Lower leg skin (tissue), 4 donors: Measurements from ENCODE around the gene PAPPA. TPM values are rescaled to one million over a fixed set of nuclear protein-coding genes. Genes with fewer than 3 reads are reported as not detected.

Experiments
- DNase-seq, 2 donors: peaks; one replicate each; pipeline ENCODE4 v3.0.0-alpha.2; 2019; ENCODE audit warnings: low spot score in 2 of 2
- H3K4me3 ChIP-seq: fragments of 200-600 bp; sonication (generic); 2 replicates; pipeline ENCODE4 v1.5.1; 2017; ENCODE audit warnings: mild to moderate bottlenecking, low read depth; ENCODE audit not compliant: poor library complexity, severe bottlenecking
- CTCF ChIP-seq, 3 donors: fragments of 450-650 bp; IDR thresholded peaks; one replicate each; pipeline ENCODE4 v1.5.1; 2016; ENCODE audit warnings: antibody characterized with exemption in 3 of 3, mild to moderate bottlenecking in 3 of 3, moderate library complexity in 2 of 3
- POLR2A ChIP-seq, 2 donors: fragments of 450-650 bp; IDR thresholded peaks; one replicate each; pipeline ENCODE4 v1.6.1; 2016 to 2017; ENCODE audit warnings: antibody characterized with exemption in 2 of 2, mild to moderate bottlenecking in 1 of 2, moderate library complexity in 1 of 2
- WGBS, 2 donors: methylation state at CpG; one replicate each; pipeline ENCODE4 v1.1.5; 2018; 5-methylcytosine and 5-hydroxymethylcytosine counted together
- intact Hi-C: fragments of 100-400 bp; cut with DNase I; formaldehyde crosslinking; loops from one replicate; pipeline ENCODE4 v1.15.0; 2023; ENCODE audit warnings: low total_unique reads
- total RNA-seq, 4 donors: library from RNA; depleted of rRNA; stranded (reverse); fragments of >200 nt; gene quantifications; one replicate each; pipeline ENCODE4 v1.1.0, GENCODE V29; 2016

PAPPA gene
- total RNA-seq, 4 donors from 2014 or later = 0.64 to 2.2 (median 1.9) TPM

DNA sequence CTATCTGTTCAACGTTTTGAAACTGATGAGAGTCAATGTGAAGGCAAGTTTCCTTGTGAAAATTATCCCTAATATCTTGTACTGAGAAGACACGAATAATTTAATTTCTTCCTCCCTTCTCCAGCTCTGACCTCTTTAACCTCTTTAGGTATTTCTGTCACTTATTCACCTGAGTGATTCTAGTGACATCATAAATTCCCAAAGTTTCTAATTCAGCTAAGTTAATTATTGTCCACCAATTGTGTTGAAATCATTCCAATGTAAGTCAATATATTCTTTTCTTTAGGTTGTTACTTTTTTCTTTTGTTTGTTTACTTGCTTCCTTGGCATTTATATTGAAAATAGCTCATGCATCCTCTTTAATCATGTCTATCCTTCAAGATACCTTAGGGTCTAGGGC, 143.8 kb downstream of the PAPPA start:
- intact Hi-C loops = no loop called here
- no peak for TF ChIP-seq CTCF (IDR thresholded peaks at IDR 0.05)
- TF ChIP-seq POLR2A (IDR thresholded peaks at IDR 0.05) = no peak
- 83 to 90% methylated on average over 2 of the region's 2 CpGs for WGBS, 2 donors
- no peak overlapping the region for H3K4me3 ChIP-seq
- no peak for DNase-seq

- no peak overlapping the region for H3K4me3 ChIP-seq
- TF ChIP-seq CTCF (IDR thresholded peaks at IDR 0.05) = no peak
- TF ChIP-seq POLR2A (IDR thresholded peaks at IDR 0.05) = no peak
- WGBS, 2 donors = 85 to 92% methylated on average over 3 of the region's 3 CpGs
These were observed 144.7 kb downstream of the PAPPA start for GRCh38 chr9:116298249-116298648.

DNA sequence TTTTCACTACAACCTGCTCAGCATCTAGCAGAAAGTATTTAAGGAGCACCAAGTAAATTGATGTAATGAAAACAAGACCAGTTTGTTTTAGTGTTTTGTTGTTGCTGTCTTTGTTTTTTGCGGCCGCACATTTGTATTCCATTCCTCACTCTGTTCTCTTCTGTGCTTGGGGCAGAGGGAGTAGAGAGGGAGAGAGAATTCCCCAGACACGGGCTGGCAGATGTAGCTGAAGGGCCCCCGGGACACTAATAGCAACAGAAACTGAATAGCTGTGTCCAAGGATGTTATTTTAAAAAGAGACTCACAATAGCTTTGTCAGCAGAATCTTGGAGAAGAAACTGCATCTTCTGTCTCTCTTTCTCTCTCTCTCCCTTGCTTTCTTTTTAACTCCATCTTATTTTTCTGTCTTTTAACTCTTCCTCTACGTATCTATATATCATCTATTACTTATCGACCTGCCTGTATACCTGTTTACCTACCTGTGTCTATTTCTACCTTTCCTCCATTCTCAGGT, 145.3 kb downstream of the PAPPA start:
- intact Hi-C loops = no loop called here
- TF ChIP-seq POLR2A (IDR thresholded peaks at IDR 0.05) (no peak), CTCF (IDR thresholded peaks at IDR 0.05) (no peak)
- H3K4me3 ChIP-seq = no peak overlapping the region
- 59 to 70% methylated on average over 6 of the region's 6 CpGs for WGBS, 2 donors
- DNase-seq = no peak

More at GRCh38 chr9:116298249-116298648, 144.7 kb downstream of the PAPPA start:
- intact Hi-C loops = no loop called here
- no peak for DNase-seq

GRCh38 chr9:116300360-116300870, 146.8 kb downstream of the PAPPA start:
- intact Hi-C loops = no loop called here
- no peak overlapping the region for H3K4me3 ChIP-seq
- no peak for TF ChIP-seq CTCF (IDR thresholded peaks at IDR 0.05)
- 59 to 63% methylated on average over 2 of the region's 2 CpGs for WGBS, 2 donors
- no peak for DNase-seq

GRCh38 chr9:116303270-116303669, 149.7 kb downstream of the PAPPA start:
- no peak overlapping the region for H3K4me3 ChIP-seq
- DNase-seq = no peak
- WGBS, 2 donors = 73 to 81% methylated on average over 5 of the region's 5 CpGs
- TF ChIP-seq CTCF (IDR thresholded peaks at IDR 0.05) (no peak), POLR2A (IDR thresholded peaks at IDR 0.05) (no peak)
- intact Hi-C loops = no loop called here
